Testis (tissue), 2 donors: Measurements from ENCODE around the gene HBP1.

Experiments
- POLR2A ChIP-seq: fragments of 450-650 bp; IDR thresholded peaks from one replicate; pipeline ENCODE4 v1.6.1; 2017; ENCODE audit warnings: antibody characterized with exemption, mild to moderate bottlenecking, moderate library complexity
- TF ChIP-seq, protein P1 (sequence below), 3 experiments: fragments of 450-650 bp in 2 of 3; fragments of 200-600 bp in 1 of 3; sonication (generic) in 1 of 3; IDR thresholded peaks; one replicate each; pipeline ENCODE4 v1.5.1; 2016 to 2019; ENCODE audit warnings: antibody characterized with exemption in 3 of 3, mild to moderate bottlenecking in 2 of 3, moderate library complexity in 1 of 3

GRCh38 chr7:107242267-107242666, 73.5 kb downstream of the HBP1 start:
- TF ChIP-seq, protein P1, sequence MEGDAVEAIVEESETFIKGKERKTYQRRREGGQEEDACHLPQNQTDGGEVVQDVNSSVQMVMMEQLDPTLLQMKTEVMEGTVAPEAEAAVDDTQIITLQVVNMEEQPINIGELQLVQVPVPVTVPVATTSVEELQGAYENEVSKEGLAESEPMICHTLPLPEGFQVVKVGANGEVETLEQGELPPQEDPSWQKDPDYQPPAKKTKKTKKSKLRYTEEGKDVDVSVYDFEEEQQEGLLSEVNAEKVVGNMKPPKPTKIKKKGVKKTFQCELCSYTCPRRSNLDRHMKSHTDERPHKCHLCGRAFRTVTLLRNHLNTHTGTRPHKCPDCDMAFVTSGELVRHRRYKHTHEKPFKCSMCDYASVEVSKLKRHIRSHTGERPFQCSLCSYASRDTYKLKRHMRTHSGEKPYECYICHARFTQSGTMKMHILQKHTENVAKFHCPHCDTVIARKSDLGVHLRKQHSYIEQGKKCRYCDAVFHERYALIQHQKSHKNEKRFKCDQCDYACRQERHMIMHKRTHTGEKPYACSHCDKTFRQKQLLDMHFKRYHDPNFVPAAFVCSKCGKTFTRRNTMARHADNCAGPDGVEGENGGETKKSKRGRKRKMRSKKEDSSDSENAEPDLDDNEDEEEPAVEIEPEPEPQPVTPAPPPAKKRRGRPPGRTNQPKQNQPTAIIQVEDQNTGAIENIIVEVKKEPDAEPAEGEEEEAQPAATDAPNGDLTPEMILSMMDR (IDR thresholded peaks at IDR 0.05): no peak
- no peak for TF ChIP-seq POLR2A
